MM.1S (cell line): Measurements from ENCODE around the gene INPP4A.

ENCODE experiments used
- DNase-seq: peaks from one replicate; pipeline ENCODE4 v3.0.0-alpha.2; 2015
- H2AFZ ChIP-seq: fragments of 300-600 bp; sonication (generic); 2 replicates; pipeline ENCODE4 v1.6.0; 2016; ENCODE audit warnings: antibody characterized with exemption, low read length
- H3F3A ChIP-seq: fragments of 300-600 bp; sonication (generic); 2 replicates; pipeline ENCODE4 v1.6.1; 2016; ENCODE audit warnings: mild to moderate bottlenecking, antibody characterized with exemption, low read length, moderate library complexity, mixed read lengths; ENCODE audit not compliant: insufficient read depth
- H3K27ac ChIP-seq: fragments of 300-600 bp; sonication (generic); 2 replicates; pipeline ENCODE4 v1.5.1; 2016; ENCODE audit warnings: mild to moderate bottlenecking, low read length
- H3K27me3 ChIP-seq: fragments of 300-600 bp; sonication (generic); replicated peaks from 2 replicates; pipeline ENCODE4 v1.6.0; 2016; ENCODE audit warnings: low read length; ENCODE audit not compliant: insufficient read depth
- H3K36me3 ChIP-seq: fragments of 300-600 bp; sonication (generic); replicated peaks from 2 replicates; pipeline ENCODE4 v1.6.1; 2016; ENCODE audit warnings: mild to moderate bottlenecking, low read length, mixed read lengths; ENCODE audit not compliant: insufficient read depth
- H3K4me1 ChIP-seq: fragments of 300-600 bp; sonication (generic); 2 replicates; pipeline ENCODE4 v1.6.1; 2016; ENCODE audit warnings: low read length, mixed read lengths
- H3K4me2 ChIP-seq: fragments of 300-600 bp; sonication (generic); 2 replicates; pipeline ENCODE4 v1.6.0; 2016; ENCODE audit warnings: low read depth, low read length
- H3K4me3 ChIP-seq: fragments of 300-600 bp; sonication (generic); 2 replicates; pipeline ENCODE4 v1.5.1; 2016; ENCODE audit warnings: low read length, mixed read lengths
- H3K79me2 ChIP-seq: fragments of 300-600 bp; sonication (generic); 2 replicates; pipeline ENCODE4 v1.6.1; 2016; ENCODE audit warnings: mixed run types, low read length, mixed read lengths
- H3K9ac ChIP-seq: fragments of 300-600 bp; sonication (generic); 2 replicates; pipeline ENCODE4 v1.6.1; 2016; ENCODE audit warnings: low read length, mixed read lengths
- H3K9me2 ChIP-seq: fragments of 300-600 bp; sonication (generic); replicated peaks from 2 replicates; pipeline ENCODE4 v1.6.1; 2016; ENCODE audit warnings: mild to moderate bottlenecking, low read length, mixed read lengths; ENCODE audit not compliant: insufficient read depth
- H3K9me3 ChIP-seq: fragments of 300-600 bp; sonication (generic); replicated peaks from 2 replicates; pipeline ENCODE4 v1.6.1; 2016; ENCODE audit warnings: mild to moderate bottlenecking, low read length, mixed read lengths; ENCODE audit not compliant: insufficient read depth
- H4K20me1 ChIP-seq: fragments of 300-600 bp; sonication (generic); 2 replicates; pipeline ENCODE4 v1.6.1; 2016; ENCODE audit warnings: mild to moderate bottlenecking, low read length, moderate library complexity, mixed read lengths; ENCODE audit not compliant: insufficient read depth
- EZH2 ChIP-seq: fragments of 300-600 bp; sonication (generic); optimal IDR thresholded peaks from 2 replicates; pipeline ENCODE3; 2017; ENCODE audit warnings: low read depth, mild to moderate bottlenecking, antibody characterized with exemption, low read length, mixed read lengths
- EZH2phosphoT487 ChIP-seq: fragments of 300-600 bp; sonication (generic); IDR thresholded peaks from 2 replicates; pipeline ENCODE4 v1.6.1; 2018; ENCODE audit warnings: antibody characterized with exemption, low read length
- TF ChIP-seq, protein P1 (sequence below): fragments of 300-600 bp; sonication (generic); IDR thresholded peaks from 2 replicates; pipeline ENCODE4 v1.5.1; 2016; ENCODE audit warnings: antibody characterized with exemption, low read length, mixed read lengths

The INPP4A gene

DNA sequence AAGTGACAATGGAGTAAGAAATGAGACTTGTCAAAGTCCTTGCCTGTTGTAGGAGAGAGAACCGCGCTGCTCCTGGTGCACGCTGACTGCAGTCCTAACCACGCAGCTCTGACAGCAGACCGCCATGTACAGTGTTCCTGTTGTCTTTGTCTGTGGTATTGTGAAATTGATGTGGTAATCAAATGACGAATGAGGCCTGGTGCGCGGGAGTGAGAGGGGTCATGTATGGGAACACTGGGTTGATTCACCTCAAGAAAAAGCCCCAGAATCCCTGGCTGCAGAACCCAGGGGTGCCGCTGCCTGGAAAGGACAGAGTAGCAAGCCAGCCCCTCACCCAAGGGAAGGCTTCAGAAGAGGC is 64.0 kb downstream of the INPP4A start:
- Histone ChIP-seq H3F3A (peaks cover 19% of the 10 kb centered on the region), H3K4me2 (no peak overlapping the region)

DNA sequence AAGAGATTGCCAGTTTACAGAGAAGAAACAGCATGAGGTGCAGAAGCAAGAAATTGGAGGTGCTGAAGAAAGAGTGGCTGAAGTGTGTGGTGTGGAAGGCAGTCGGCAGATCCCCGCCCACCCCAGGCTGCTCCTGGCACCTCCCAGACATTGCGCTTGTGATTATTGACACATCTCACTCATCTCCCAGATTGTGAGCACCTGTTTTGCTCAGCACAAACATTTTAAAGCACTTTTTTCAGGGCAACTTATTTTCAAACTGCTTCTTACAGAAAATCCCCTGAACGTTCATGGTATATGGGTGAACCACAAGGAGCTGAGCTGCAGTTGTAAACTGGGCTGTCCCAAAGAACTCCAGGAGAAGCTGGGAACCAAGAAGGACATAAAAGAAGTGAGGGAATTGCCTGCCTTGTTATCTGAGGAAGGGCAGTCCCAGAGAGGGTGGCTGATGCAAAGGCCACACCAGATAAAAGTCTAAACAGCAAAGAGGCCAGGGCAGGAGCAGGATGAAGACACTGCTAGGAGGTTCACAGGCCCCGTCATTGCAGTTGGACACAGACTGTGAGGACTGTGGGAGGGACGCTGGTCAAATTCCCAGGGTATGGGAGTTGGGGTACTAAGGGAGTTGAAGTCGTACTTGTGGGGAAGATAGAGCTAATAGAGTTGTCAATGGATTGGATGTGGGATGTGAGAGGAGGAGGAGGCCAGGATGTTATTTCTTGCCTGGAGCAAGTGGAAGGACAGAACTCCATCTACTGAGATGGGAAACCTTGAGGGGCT is 65.1 kb downstream of the INPP4A start:
- no peak for DNase-seq
- Histone ChIP-seq H3K27ac (no peak overlapping the region), H3K4me2 (no peak overlapping the region), H3K36me3 (peaks cover 7% of the 10 kb centered on the region; the same call in 1 of the 2 replicates), H3K9me3 (no peaks in the 10 kb centered on the region), H4K20me1 (no peaks in the 10 kb centered on the region), H3K4me3 (no peak overlapping the region), H3K4me1 (peaks cover 71% of the 10 kb centered on the region), H3K9ac (no peak overlapping the region), H3F3A (peaks cover 19% of the 10 kb centered on the region), H3K27me3 (no peaks in the 10 kb centered on the region), H3K9me2 (no peaks in the 10 kb centered on the region), H2AFZ (no peak overlapping the region), H3K79me2 (peaks cover 100% of the 10 kb centered on the region)
- TF ChIP-seq EZH2phosphoT487 (no peak), EZH2 (no peak)
- TF ChIP-seq, protein P1, sequence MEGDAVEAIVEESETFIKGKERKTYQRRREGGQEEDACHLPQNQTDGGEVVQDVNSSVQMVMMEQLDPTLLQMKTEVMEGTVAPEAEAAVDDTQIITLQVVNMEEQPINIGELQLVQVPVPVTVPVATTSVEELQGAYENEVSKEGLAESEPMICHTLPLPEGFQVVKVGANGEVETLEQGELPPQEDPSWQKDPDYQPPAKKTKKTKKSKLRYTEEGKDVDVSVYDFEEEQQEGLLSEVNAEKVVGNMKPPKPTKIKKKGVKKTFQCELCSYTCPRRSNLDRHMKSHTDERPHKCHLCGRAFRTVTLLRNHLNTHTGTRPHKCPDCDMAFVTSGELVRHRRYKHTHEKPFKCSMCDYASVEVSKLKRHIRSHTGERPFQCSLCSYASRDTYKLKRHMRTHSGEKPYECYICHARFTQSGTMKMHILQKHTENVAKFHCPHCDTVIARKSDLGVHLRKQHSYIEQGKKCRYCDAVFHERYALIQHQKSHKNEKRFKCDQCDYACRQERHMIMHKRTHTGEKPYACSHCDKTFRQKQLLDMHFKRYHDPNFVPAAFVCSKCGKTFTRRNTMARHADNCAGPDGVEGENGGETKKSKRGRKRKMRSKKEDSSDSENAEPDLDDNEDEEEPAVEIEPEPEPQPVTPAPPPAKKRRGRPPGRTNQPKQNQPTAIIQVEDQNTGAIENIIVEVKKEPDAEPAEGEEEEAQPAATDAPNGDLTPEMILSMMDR = no peak

More for the DNA sequence above, 64.0 kb downstream of the INPP4A start:
- no peak overlapping the region for H2AFZ ChIP-seq
- H3K4me1 ChIP-seq = peaks cover 71% of the 10 kb centered on the region
- no peaks in the 10 kb centered on the region for H4K20me1 ChIP-seq
- H3K9me2 ChIP-seq = no peaks in the 10 kb centered on the region
- DNase-seq = no peak
- no peak overlapping the region for H3K9ac ChIP-seq
- no peaks in the 10 kb centered on the region for H3K27me3 ChIP-seq
- H3K9me3 ChIP-seq = no peaks in the 10 kb centered on the region
- TF ChIP-seq, protein P1 = no peak
- H3K36me3 ChIP-seq = peaks cover 7% of the 10 kb centered on the region; the same call in 1 of the 2 replicates
- no peak overlapping the region for H3K27ac ChIP-seq
- H3K79me2 ChIP-seq = peaks cover 100% of the 10 kb centered on the region
- no peak overlapping the region for H3K4me3 ChIP-seq

DNA sequence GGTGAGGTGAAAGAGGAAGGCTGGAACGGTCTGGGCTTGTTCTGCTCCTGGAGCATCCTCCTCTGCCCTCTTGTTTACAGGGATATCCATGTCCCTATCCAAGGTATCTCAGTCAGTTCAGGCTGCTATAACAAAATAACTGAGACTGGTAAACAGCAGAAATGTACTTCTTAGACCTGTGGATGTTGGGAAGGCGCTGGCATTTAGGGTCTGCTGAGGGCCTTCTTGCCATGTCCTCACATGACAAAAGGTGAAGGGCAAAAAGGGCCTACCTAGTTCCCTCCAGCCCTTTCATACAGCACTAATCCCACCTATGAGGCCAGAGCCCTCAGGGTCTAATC is 65.6 kb downstream of the INPP4A start:
- Histone ChIP-seq H3F3A (peaks cover 17% of the 10 kb centered on the region), H3K27ac (no peak overlapping the region), H3K79me2 (peaks cover 100% of the 10 kb centered on the region), H3K36me3 (peaks cover 7% of the 10 kb centered on the region; the same call in 1 of the 2 replicates), H3K4me1 (peaks cover 71% of the 10 kb centered on the region), H3K27me3 (no peaks in the 10 kb centered on the region), H3K4me2 (no peak overlapping the region), H2AFZ (no peak overlapping the region), H3K4me3 (no peak overlapping the region), H4K20me1 (no peaks in the 10 kb centered on the region), H3K9me2 (no peaks in the 10 kb centered on the region), H3K9me3 (no peaks in the 10 kb centered on the region), H3K9ac (no peak overlapping the region)
- no peak for TF ChIP-seq EZH2
- TF ChIP-seq EZH2phosphoT487 = no peak
- TF ChIP-seq, protein P1 = no peak
- DNase-seq = no peak
